CD4-positive, alpha-beta T cell treated with Interleukin-1 beta for 1 hour (primary cell): Measurements from ENCODE around the gene PACRG.

ENCODE experiments used
- DNase-seq, 2 donors: peaks; one replicate each; pipeline ENCODE4 v3.0.0-alpha.2; 2020 to 2022

PACRG gene

DNA sequence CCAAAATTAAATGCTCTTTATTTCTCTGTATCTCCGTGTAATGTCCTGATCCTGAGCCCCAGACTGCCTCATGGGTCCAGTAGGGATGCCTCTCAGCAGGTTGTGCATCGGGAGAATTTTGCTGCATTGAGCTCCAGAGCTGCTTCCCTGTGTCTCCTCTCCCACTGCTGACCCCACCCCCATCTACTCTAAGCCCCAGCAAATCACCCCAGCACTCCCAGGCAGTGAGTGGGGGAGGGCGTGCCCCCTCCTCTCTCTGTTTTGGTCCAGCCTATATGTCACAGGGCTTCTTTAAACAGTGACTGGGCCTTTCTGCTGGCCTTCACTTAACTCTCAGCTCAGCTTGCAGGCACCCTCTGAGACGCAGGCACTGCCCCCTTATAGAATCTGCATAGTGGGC is 458.0 kb downstream of the PACRG start:
- DNase-seq, result no peak

DNA sequence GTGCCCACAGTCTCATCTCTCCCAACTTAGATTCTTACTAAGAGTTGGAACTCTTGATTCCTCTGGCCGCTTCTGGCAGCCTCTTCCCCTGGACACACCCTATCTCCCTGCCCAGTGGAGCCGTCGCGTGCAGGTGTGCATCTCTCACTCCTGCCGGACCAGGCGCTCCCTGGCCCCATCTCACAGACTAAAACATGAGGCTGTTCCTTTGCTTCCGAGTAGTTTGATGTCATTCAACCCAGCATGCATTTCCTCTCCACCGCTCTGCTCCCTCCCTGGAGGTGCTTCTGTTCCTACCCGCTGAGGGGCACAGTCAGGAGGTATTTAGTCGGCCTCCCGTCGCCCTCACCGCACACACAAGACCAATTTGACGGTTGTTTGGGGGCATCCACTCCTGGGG is 458.8 kb downstream of the PACRG start:
- DNase-seq, result no peak

DNA sequence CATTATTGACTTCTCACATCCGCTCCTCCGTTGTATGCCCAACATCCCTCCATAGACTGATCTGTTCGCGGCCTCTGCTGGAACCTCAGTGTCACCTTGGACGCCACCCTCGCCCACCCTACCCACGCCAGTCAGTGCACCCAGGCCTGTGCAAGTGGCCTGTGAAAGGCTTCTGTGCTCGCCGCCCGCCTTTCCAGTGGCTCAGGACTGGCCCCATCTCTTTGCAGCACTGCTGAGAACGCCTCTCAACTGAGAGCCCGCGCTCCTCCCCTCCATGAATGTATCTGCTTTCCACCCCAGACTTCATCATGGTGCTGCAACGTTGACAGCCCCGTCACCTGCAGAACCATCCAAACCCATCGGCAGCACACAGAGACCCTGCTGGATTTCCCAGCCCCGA is 459.4 kb downstream of the PACRG start:
- DNase-seq, result no peak

DNA sequence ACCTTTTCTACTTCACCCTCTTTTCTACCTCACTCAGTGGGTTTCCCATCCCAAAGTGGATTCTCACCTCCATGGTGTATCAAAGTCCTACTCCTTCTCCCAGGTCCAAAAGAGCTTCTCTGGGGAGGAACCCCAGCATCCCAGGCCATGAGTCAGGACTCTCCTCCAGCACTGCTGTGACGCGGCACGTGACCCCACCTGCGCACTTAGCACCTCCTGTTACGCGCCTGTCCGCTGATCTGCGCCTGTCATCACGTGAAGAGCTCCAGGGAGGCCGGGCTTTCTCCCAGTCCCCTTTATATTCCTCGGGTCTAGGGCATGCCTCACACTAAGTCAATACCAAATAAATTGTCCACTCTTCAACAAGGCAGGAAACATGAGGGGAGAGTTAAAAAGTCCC is 459.8 kb downstream of the PACRG start:
- DNase-seq, result no peak

DNA sequence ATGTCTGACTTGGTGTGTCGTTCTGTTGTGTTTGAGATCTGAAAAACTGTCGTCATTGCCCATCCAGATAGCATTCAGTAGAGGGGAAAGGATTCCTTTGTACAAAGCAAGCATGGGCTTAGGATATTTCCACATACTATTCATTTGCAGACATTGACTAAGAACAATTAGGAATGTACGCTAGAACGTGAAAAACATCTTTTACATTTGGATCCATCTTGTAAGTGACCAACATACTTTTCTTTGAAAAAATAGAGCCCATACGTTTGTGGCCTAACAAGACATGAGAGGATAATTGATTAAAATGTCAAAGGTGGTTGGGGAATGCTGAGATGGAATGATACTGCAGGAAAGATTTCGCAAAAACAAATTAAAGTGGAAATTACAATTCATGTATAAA is 461.0 kb downstream of the PACRG start:
- DNase-seq, result no peak

DNA sequence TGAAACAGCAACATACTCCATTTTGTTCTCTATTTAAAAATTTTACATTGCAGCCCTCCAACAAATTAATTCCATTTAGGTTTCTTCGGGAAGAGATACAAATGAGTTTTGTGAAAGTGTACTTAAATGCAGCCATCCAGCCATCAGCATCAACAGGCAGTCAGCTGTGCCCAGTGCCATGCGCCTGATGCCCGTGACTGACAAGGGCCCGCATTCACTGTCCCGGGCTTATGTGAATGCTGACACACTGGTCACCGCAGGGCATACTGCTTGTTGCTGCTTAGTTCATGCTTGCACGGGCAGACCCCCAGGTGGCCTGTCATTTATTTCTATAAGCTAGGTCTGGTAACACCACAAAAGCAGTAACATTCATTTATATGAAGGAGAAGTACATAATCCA is 461.8 kb downstream of the PACRG start:
- DNase-seq, result no peak

DNA sequence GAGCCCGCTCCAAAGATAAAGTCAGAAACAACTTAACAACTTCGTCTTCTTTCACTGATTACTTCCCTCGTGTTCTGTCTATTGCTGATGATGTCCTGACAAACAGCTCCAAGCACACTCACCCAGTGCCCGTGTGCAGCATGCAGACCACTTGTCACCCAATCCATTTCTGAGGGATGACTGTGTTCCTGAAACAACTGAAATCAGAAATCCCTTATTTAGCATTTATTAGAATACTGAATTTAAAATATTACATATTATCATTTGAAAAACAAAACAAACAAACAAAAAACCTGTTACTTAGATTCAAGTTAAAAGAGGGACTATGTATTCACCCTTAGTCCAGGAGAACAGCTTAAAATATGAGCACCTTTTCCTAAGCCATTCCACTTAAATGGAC is 463.0 kb downstream of the PACRG start:
- DNase-seq, result no peak

DNA sequence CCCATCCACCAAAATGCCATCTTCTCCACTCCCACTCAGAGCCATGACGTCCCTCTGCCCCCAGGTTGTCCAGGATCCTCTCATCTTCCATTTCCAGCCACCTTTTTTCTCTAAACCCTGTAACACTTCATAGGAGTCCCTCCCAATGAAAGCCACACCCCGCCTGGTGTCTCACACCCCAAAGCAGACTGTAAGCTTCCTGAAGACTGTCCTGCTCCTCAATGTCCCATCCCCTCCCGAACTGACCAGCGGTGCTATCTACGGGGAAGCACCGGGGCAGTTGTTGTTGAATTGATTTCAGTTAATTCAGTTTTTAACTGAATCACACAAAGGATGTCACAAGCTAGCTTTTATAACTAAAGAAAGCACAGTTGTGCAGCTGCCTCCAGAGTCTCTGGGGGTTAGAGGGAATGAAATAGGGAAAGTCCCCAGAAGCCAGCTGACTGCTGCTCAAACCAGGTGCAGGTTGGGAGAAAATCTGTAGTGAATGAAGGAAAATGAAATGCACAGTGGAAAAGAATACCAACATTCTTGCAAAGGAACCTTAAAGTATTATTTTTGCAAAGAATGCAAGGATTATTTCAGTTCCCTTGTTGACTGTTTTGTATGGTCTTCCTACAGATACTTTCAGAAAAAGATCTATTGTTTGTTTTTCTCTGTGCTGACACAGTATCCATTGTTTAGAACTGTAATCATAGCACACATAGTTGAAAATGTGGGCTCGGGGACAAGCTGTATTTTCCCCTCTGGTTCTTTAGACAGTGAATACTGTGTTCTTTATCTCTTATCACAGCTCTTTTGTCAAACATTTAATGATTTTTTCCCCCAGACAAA is 464.1 kb downstream of the PACRG start:
- no peak for DNase-seq

DNA sequence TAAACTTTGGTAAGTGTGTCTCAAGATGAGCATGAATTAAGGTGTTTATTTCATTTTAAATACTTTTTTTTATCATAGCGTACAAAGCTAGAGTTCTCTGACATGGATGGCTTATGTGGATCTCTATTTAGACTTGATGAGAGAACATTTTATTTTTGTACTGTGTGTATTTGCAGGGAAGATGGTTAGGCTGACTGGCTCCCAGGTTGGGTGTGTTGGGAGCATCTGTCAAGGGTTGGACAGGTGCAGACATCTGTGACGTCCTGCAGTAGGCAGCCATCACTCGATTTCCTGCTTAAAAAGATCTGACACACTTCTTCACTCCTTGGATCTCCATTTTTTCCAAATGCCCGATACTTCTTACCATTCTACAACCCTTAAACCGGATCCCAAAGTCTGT is 464.8 kb downstream of the PACRG start:
- DNase-seq, result no peak

DNA sequence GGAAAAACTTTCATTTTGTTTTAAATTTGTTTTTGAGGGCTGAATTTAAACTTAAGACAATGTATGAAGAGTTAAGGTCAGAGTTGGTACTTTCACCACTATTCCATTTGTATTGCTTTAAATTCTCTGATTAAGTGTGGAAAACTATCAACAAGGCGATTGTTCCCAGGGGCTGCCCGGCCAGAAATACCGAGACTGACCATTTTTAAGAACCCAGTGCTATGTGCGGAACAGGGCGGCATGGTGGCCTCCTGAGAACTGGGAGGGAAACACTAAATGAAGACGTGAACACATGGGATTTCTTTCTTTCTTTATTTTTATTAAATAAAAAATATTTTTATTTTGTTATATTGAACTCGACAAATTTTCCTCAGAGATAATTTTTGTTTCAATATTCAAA is 465.6 kb downstream of the PACRG start:
- no peak for DNase-seq

DNA sequence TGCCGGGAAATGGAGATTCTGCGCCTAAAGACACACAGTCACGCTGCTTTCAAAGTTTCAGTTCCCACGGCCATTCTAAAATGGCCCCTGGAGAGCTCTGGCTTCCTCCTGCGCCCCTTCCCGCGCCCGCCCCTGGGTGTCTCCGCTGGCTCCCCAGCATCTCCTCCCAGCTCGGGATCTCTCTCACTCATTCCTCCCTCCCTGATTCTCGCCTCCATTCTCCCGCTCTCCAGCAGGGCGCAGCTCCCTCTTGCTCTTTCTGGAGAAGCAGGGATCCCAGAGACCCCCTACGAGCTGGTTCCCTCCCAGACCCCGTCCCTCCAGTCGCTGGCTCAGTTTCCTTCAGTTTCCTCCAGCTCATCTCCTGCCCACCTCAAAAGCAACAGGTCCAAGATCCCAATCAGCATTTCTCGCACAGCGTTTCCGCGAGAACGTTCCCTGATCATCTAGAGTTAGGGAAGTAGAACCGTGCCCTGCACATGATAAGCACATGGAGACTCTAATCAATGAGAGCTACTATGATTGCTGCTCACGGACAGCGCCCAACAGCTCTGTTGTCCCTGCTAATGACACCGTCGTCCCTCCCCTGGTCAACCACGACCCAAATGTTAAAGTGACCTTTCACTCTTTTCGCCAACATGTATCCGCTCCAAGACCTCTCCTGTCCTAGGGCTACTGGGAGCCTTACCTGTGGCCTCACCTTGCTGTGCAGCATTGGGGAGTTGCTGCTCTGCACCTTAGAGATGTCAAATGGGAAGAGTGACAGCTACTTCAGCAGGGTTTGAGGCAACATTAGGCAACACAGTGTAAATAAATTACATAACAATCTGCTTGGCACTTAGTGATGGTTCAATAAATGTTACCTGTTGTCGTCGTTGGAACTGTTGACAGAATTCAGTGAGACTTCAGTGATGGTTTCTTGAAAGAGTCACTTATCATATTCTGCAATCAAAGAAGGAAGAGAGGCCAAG is 468.2 kb downstream of the PACRG start:
- DNase-seq, result no peak

DNA sequence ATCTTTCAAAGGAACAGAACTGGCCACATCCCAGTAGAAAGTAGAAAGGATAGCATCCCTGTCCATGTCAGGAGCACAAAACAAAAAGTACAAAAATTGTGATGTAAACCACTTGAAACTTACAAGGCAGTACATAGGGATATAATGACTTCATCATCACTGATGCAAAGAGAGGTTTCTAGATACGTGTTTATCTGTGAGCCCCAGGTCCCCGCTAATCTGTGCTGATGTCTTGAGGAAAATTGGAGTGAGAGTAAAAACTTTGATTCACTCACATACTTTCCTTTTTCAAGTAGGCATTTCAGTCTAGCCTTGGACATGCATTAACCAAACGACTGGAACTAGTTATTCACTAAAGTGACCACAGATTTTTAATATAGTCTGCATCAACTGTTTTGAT is 470.1 kb downstream of the PACRG start:
- DNase-seq, result no peak

DNA sequence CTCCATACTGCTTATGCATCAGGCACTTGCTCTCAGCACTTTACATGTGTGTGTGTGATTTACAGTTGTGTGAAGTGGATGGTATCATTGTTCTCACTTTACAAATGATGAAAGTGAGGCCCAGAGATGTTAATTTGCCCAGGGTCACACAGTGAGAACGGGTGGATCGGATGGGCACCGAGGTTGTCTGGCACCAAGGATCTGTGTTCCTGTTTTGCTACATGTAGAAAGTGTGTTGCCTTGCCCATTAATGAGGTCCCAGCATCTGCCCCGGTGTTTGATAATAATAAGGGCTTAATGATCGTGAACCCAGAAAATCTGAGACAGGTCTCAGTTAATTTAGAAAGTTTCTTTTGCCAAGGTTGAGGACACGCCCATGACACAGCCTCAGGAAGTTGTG is 470.6 kb downstream of the PACRG start:
- no peak for DNase-seq

DNA sequence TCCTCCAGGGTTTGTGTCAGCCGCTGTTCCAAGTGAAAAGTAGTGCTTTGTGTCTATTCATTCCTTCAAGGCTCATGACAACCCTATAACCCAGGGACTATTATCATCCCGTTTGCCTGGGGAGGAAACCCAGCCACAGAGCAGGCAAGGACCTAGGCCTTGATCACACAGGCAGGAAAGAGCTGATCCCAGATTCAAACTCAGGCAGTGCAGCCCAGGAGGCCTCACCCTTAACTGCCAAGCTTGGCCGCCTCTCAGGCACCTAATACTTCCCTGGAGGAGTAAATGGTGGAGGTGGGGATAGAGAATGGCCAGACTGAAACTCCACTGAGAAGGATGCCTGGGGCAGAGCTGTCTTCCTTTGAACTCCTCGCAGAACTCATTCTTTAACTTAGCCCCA is 471.6 kb downstream of the PACRG start:
- no peak for DNase-seq

DNA sequence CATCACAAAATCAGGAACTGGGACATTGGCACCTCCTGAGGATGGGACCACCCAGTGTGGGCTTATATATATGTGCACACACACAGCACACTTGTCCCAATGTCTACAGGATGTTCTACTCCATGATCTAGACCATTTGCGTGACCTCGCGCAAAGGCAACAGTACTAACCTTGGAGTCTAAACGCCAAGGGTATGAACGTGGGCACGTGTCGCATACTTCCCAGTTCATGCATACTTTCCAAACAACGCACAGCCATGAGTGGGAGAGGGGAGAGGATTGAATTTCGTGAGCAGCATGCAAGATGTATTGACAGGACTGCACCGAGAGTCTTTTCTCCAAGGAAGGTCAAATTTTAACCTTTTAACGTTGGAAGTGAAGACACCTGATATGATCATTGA is 472.5 kb downstream of the PACRG start:
- no peak for DNase-seq

DNA sequence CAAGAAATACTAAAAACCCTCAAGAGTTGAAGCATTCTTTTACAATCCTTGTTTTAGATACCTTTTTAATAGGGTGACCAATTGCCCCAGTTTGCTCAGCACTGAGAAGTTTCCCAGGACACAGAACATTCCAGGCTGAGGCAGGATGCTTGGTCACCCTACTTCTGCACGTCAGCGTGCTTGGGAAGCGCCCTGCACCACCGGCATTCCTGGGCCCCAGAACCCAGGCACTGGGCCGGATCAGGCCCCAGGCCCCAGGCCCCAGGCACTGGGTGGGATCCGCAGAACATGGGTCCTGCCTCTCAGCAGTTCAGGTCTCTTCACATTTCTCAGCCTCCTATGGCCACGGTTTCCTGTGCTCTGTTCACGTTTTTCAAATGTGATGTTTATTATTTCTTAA is 472.9 kb downstream of the PACRG start:
- no peak for DNase-seq

DNA sequence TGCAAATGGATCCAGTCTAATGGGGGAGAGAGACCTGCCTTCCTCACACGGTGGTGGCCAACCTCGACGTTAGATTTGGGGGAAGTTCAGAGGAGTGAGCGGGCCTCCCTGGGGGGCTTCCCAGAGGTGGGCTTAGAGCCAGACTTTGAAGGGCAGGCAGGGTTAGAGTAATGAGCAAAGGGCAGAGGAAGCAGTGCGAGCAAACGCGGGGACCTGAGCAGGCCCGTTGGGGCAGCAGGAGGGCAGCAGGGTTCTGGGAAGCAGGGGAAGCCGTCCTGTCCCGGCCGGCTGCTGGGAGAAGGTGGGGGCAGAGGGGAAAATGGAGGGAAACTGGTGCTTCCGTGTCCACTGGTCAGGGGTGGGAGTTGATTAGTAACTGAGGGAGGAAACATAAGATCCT is 474.1 kb downstream of the PACRG start:
- no peak for DNase-seq

DNA sequence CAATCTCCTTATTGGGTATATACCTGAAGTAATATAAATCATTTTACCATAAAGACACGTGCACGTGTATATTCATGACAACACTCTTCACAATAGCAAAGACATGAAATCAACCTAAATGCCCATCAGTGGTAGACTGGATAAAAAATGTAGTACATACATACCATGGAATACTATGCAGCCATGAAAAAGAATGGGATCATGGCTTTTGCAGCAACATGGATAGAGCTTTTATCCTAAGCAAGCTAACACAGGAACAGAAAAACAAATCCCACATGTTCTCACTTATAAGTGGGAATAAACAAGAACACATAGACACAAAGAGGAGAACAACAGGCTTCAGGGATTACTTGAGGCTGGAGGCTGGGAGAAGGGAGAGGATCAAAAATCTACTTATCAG is 478.4 kb downstream of the PACRG start:
- no peak for DNase-seq

DNA sequence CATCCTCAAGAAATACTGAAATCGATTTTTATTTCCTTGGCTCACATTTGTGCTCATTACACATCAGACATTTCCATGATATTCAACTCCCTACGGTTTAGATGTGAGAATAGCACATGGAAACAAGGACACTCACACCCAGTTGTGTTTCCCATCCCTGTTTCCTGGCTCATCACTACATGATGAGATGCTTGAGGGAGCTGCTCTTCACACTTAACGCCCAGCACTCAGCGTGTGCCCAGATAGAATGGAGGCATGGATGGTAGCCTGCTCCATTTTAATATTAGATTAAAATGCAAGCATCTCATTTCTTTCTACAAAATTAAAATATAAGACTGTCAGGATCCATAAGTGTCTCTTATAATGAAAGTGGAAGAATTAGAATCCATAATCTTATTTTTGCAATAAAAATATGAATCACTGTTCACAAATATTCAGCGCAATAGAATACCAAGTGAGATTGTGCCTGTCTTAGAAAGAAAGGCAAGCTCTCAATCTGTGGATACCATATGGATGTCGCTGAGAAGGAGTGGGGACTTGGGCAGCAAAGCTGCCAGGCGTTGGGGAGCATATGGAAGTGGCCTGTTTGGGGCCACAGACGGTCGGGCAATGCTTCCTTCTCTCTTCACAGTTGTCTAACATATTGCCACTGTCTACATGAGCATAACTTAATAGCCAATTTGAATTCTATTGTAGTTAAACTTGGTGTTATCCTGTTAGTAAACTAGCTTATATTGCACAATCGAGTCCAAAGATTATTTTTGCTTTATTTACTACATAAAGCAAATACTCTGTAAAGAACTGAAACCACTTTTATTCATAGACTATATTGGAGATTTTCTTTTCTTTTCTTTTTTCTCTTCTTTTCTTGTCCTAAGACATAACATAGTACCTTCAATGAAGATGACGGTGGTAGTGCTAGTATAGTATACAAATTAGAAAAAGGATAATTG is 479.9 kb downstream of the PACRG start:
- DNase-seq, result no peak

DNA sequence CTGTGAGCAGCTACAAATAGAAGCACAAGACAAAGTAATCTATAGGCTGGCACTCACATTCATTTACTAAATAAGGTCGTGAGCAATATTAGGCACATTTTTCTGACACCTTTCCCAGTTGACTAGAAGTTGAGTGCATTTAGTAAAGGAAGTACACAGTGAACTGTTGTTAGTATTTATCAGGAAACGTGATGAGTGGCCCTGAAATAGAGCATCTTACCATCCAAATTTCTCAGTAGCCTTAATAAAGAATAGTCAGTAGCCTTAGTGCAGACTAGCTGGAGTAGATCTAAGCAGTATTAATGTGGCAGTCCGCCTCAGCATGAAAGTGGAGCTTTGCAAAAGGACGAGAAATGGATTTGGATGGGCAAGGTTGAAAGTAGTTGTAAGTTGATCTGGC is 481.2 kb downstream of the PACRG start:
- no peak for DNase-seq

DNA sequence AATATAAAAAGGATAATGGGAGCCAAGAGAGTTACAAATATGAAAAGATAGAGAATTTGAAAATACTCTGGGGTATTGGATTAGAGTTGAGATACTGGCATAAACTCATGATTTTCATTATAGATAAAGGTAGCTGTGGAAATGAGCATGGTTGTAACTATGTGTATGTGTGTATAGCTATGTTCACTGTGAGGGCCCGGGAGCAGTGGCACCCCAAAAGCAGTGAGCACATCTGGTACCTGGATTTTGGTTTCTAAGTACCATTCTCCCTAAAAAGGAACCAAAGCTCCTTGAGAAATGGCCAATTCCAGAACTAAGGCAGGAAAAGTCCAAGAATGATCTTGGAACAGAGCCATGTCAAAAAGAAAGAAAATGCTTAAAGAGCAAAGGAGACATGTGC is 484.3 kb downstream of the PACRG start:
- no peak for DNase-seq

DNA sequence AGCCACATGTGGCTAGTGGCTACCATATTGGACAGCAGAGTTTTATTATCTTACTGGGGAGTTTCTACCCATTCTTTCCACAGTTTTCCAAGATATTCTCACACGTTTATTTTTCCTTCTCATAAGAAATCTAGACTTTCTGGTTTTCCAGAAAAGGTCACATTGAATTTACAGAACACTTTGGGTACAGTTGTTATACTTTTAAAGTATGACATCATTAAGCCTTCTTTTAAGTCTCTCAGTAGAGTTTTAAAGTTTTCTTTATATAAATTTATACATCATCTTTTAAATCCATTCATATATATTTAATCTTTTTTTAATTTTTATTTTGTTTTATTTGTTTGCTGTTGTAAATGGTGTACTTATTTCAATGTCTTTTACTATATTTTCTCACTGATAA is 486.5 kb downstream of the PACRG start:
- DNase-seq, result no peak

DNA sequence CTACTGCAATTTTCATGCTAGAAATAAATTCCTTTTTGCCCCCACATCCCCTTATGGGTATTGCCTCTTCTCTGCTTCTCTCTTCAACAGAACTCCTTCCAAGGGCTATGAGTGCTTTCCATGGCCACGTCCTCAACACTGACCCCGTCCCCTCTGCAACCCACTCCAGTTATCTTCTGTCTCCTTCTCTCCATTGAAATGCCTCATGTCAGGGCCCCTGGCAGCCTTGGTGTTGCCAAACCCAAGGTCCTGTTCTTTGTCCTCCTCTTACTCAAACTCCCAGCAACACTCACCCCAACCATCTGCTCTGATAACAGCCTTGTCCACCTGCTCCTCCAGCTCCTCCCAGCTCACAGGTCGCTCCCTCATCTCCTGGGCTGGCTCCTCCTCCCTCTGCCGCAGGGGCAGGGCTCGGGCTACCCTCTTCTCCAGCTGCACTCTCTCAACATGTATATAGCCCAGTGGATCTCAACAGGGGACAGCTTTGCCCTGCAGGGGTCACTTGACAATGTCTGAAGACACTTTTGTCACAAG is 490.7 kb downstream of the PACRG start:
- no peak for DNase-seq
